Calu3 (cell line): Measurements from ENCODE around the gene PLEKHM3. TPM values are rescaled to one million over a fixed set of nuclear protein-coding genes. Genes with fewer than 3 reads are reported as not detected.
A peak's percentile ranks its signal among the peaks of the same experiment; 100 is the strongest.

Source experiments
- BruUV-seq: library from RNA; stranded (reverse); fragments of 400-500 nt; replicated peaks from 2 replicates; lab custom pipeline; 2021; lab: Mats Ljungman, UMichigan
- CTCF ChIA-PET: fragments of 300-600 bp; sonication (Branson Sonifier 250); formaldehyde crosslinking; loops from one replicate; lab custom pipeline; 2022; ENCODE audit warnings: antibody characterized with exemption; lab: Charles Lee
- DNase-seq: peaks from one replicate; pipeline ENCODE4 v3.0.0; 2022
- H3K27ac Mint-ChIP-seq: one replicate; pipeline ENCODE4 v1.8.0; 2022; ENCODE audit warnings: mixed read lengths; ENCODE audit not compliant: unreplicated experiment
- H3K27me3 Mint-ChIP-seq: one replicate; pipeline ENCODE4 v1.8.0; 2022; ENCODE audit warnings: mixed read lengths; ENCODE audit not compliant: unreplicated experiment
- H3K36me3 Mint-ChIP-seq: one replicate; pipeline ENCODE4 v1.8.0; 2022; ENCODE audit warnings: mild to moderate bottlenecking, moderate library complexity, mixed read lengths; ENCODE audit not compliant: insufficient read depth, unreplicated experiment
- H3K4me1 Mint-ChIP-seq: one replicate; pipeline ENCODE4 v1.8.0; 2022; ENCODE audit warnings: mild to moderate bottlenecking, low read depth, mixed read lengths; ENCODE audit not compliant: unreplicated experiment
- H3K4me3 Mint-ChIP-seq: one replicate; pipeline ENCODE4 v1.8.0; 2022; ENCODE audit warnings: mild to moderate bottlenecking, low read depth, moderate library complexity, mixed read lengths; ENCODE audit not compliant: unreplicated experiment
- H3K9me3 Mint-ChIP-seq: one replicate; pipeline ENCODE4 v1.8.0; 2022; ENCODE audit warnings: low read depth, mixed read lengths; ENCODE audit not compliant: unreplicated experiment
- CTCF ChIP-seq: fragments of 200-600 bp; IDR thresholded peaks from one replicate; pipeline ENCODE4 v1.8.0; 2022; ENCODE audit warnings: antibody characterized with exemption; ENCODE audit not compliant: unreplicated experiment
- intact Hi-C: fragments of 100-400 bp; cut with micrococcal nuclease; formaldehyde crosslinking; loops from one replicate; pipeline ENCODE4 v1.10.0; 2022; ENCODE audit not compliant: unreplicated experiment
- total RNA-seq: library from RNA; stranded (reverse); gene quantifications from 2 replicates; pipeline ENCODE4 v1.2.3, GENCODE V29; 2022

PLEKHM3 gene
- total RNA-seq, 1 experiment from 2014 or later = 8.0 TPM

- intact Hi-C loops = no loop called here
- Mint-ChIP-seq H3K27me3 (no peaks in the 10 kb centered on the region), H3K9me3 (no peaks in the 10 kb centered on the region), H3K4me1 (peaks cover 16% of the 10 kb centered on the region), H3K27ac (peak overlapping the region; percentile 32), H3K36me3 (no peaks in the 10 kb centered on the region), H3K4me3 (no peak overlapping the region)
- CTCF ChIA-PET = interaction anchor here (1.0 to 1.6 kb wide), 2 partner anchors 95 to 171 kb away, joined by 3 to 4 read pairs; no protein-coding TSS in a partner anchor
- TF ChIP-seq CTCF = no peak
- BruUV-seq = no TSS peak
- DNase-seq = no peak
Measured at GRCh38 chr2:207939342-207940108, 85.8 kb downstream of the PLEKHM3 start.

- CTCF ChIA-PET = interaction anchor here (1.0 to 1.6 kb wide), 2 partner anchors 95 to 170 kb away, joined by 3 to 4 read pairs; no protein-coding TSS in a partner anchor
- Mint-ChIP-seq H3K27me3 (no peaks in the 10 kb centered on the region), H3K9me3 (no peaks in the 10 kb centered on the region), H3K4me3 (no peak overlapping the region), H3K36me3 (no peaks in the 10 kb centered on the region), H3K4me1 (peaks cover 16% of the 10 kb centered on the region), H3K27ac (peak overlapping the region; percentile 32)
- no peak for TF ChIP-seq CTCF
- BruUV-seq = no TSS peak
- DNase-seq = no peak
- intact Hi-C loops = no loop called here
Measured at GRCh38 chr2:207938886-207939285, 86.4 kb downstream of the PLEKHM3 start.

- no peaks in the 10 kb centered on the region for H3K9me3 Mint-ChIP-seq
- H3K36me3 Mint-ChIP-seq = no peaks in the 10 kb centered on the region
- no peak overlapping the region for H3K27ac Mint-ChIP-seq
- CTCF ChIA-PET = interaction anchor here (1.0 to 1.6 kb wide), 2 partner anchors 96 to 170 kb away, joined by 3 to 4 read pairs; no protein-coding TSS in a partner anchor
- no peak for TF ChIP-seq CTCF
- H3K4me1 Mint-ChIP-seq = peaks cover 16% of the 10 kb centered on the region
- H3K4me3 Mint-ChIP-seq = no peak overlapping the region
- BruUV-seq = no TSS peak
- intact Hi-C loops = no loop called here
- DNase-seq = no peak
- H3K27me3 Mint-ChIP-seq = no peaks in the 10 kb centered on the region
Measured at GRCh38 chr2:207938415-207938814, 86.9 kb downstream of the PLEKHM3 start.

GRCh38 chr2:207937823-207938222 lies 87.5 kb downstream of the PLEKHM3 start:
- Mint-ChIP-seq H3K9me3 (no peaks in the 10 kb centered on the region), H3K4me1 (peaks cover 16% of the 10 kb centered on the region), H3K4me3 (no peak overlapping the region), H3K27me3 (no peaks in the 10 kb centered on the region), H3K36me3 (no peaks in the 10 kb centered on the region), H3K27ac (no peak overlapping the region)
- no peak for DNase-seq
- intact Hi-C loops = no loop called here
- BruUV-seq = no TSS peak
- CTCF ChIA-PET = no interaction called here
- no peak for TF ChIP-seq CTCF
